HepG2 (cell line): ENCODE data around the gene CGREF1. TPM values are rescaled to one million over a fixed set of nuclear protein-coding genes. Genes with fewer than 3 reads are reported as not detected.

ENCODE experiments used
- ARNT2 ChIP-seq: sonication (generic); formaldehyde crosslinking; IDR thresholded peaks from 2 replicates; pipeline ENCODE4 v1.8.0; 2022; ENCODE audit warnings: mild to moderate bottlenecking, low read depth, missing genetic modification reagents, moderate library complexity
- DMAP1 ChIP-seq: IDR thresholded peaks from 2 replicates; pipeline ENCODE4 v1.6.1; 2016
- EHMT2 ChIP-seq: fragments of 200-600 bp; sonication (generic); IDR thresholded peaks from 2 replicates; pipeline ENCODE4 v1.7.0; 2017; ENCODE audit warnings: antibody characterized with exemption, low read depth, low read length, borderline replicate concordance
- ERF ChIP-seq: IDR thresholded peaks from 2 replicates; pipeline ENCODE4 v1.6.1; 2018; ENCODE audit warnings: missing biosample characterization, missing genetic modification reagents
- HINFP ChIP-seq: sonication (generic); formaldehyde crosslinking; IDR thresholded peaks from 2 replicates; pipeline ENCODE4 v1.4.0; 2020; ENCODE audit warnings: low read depth, mild to moderate bottlenecking, missing genetic modification reagents
- IKZF5 ChIP-seq: IDR thresholded peaks from 2 replicates; pipeline ENCODE4 v1.6.1; 2018; ENCODE audit warnings: missing genetic modification reagents, mild to moderate bottlenecking, missing compliant biosample characterization
- IRF9 ChIP-seq: sonication (generic); formaldehyde crosslinking; IDR thresholded peaks from 2 replicates; pipeline ENCODE4 v1.8.0; 2022; ENCODE audit warnings: missing genetic modification reagents, mild to moderate bottlenecking, borderline replicate concordance
- LCORL ChIP-seq, 2 experiments: fragments of 450-650 bp in 1 of 2; sonication (generic) in 1 of 2; formaldehyde crosslinking in 1 of 2; IDR thresholded peaks; 2 replicates each; pipeline versions ENCODE4 v1.5.0 to v1.6.1; 2017 to 2020; ENCODE audit warnings: antibody characterized with exemption in 1 of 2, missing genetic modification reagents in 1 of 2
- MAZ ChIP-seq, 2 experiments: sonication (generic) in 1 of 2; formaldehyde crosslinking in 1 of 2; IDR thresholded peaks; 2 replicates each; pipeline versions ENCODE4 v1.5.0 to v1.6.1; 2012 to 2020; ENCODE audit warnings: low read depth in 2 of 2, mild to moderate bottlenecking in 2 of 2, borderline replicate concordance in 1 of 2, improper control_type of control experiment in 1 of 2, low read length in 1 of 2, missing genetic modification reagents in 1 of 2, moderate library complexity in 1 of 2
- MED1 ChIP-seq: sonication (generic); formaldehyde crosslinking; IDR thresholded peaks from 2 replicates; pipeline ENCODE4 v1.4.0; 2020; ENCODE audit warnings: missing genetic modification reagents
- NFE2L2 ChIP-seq: fragments of 150-350 bp; IDR thresholded peaks from 2 replicates; pipeline ENCODE4 v1.6.1; 2014; ENCODE audit warnings: low read length
- NFKB2 ChIP-seq: sonication (generic); formaldehyde crosslinking; IDR thresholded peaks from 2 replicates; pipeline ENCODE4 v1.4.0; 2020; ENCODE audit warnings: missing genetic modification reagents, borderline replicate concordance
- PHF8 ChIP-seq: sonication (generic); formaldehyde crosslinking; IDR thresholded peaks from 2 replicates; pipeline ENCODE4 v1.5.0; 2020; ENCODE audit warnings: missing genetic modification reagents
- SALL1 ChIP-seq: sonication (generic); formaldehyde crosslinking; IDR thresholded peaks from 2 replicates; pipeline ENCODE4 v1.8.0; 2022; ENCODE audit warnings: mild to moderate bottlenecking, missing genetic modification reagents
- SMC3 ChIP-seq: IDR thresholded peaks from 2 replicates; pipeline ENCODE4 v1.6.1; 2011; ENCODE audit warnings: low read length, improper control_type of control experiment
- SRSF9 ChIP-seq: fragments of 200-400 bp; formaldehyde crosslinking; IDR thresholded peaks from 2 replicates; pipeline ENCODE4 v1.6.1; 2018; ENCODE audit warnings: borderline replicate concordance, mild to moderate bottlenecking, low read depth, low read length; ENCODE audit not compliant: insufficient read depth, poor library complexity, severe bottlenecking
- THAP11 ChIP-seq: IDR thresholded peaks from 2 replicates; pipeline ENCODE4 v1.6.1; 2016; ENCODE audit warnings: missing biosample characterization, missing genetic modification reagents
- TMF1 ChIP-seq: sonication (generic); formaldehyde crosslinking; IDR thresholded peaks from 2 replicates; pipeline ENCODE4 v1.8.1; 2022; ENCODE audit warnings: low read depth, missing genetic modification reagents
- ZNF350 ChIP-seq: sonication (generic); formaldehyde crosslinking; IDR thresholded peaks from 2 replicates; pipeline ENCODE4 v1.4.0; 2020; ENCODE audit warnings: mild to moderate bottlenecking, low read depth, missing genetic modification reagents, borderline replicate concordance
- ZNF609 ChIP-seq: sonication (generic); formaldehyde crosslinking; IDR thresholded peaks from 2 replicates; pipeline ENCODE4 v1.4.0; 2020; ENCODE audit warnings: mild to moderate bottlenecking, missing genetic modification reagents, borderline replicate concordance
- polyA plus RNA-seq, 8 experiments: library from polyadenylated mRNA; depleted of rRNA in 3 of 8; stranded (reverse) in 7 of 8; unstranded in 1 of 8; fragments of >200 nt; fragmentation: Illumina TruSeq in 4 of 8; extraction: Trizol in 4 of 8; gene quantifications; 2 replicates each; pipeline versions ENCODE4 v1.2.1 to v1.2.3, GENCODE V29; 2011 to 2016; ENCODE audit warnings: low read depth in 4 of 8, missing spikeins in 1 of 8, mixed read lengths in 1 of 8; ENCODE audit not compliant: insufficient read depth in 1 of 8
- total RNA-seq, 5 experiments: library from RNA; depleted of rRNA; stranded (reverse); fragments of >200 nt; fragmentation: Illumina TruSeq; extraction: Trizol; gene quantifications; 2 replicates each; pipeline ENCODE4 v1.2.3, GENCODE V29; 2016; ENCODE audit warnings: low read depth in 1 of 5

Gene CGREF1
- total and polyA plus RNA-seq, 2 of the 13 experiments (the other 11 are each of a cell fraction or from before 2014, with no cell fraction given), result 13.9 to 23.4 TPM

GRCh38 chr2:27152102-27152795 lies 33.3 kb upstream of the CGREF1 start (continued):
- TF ChIP-seq LCORL (IDR thresholded peaks at IDR 0.05) (no peak), LCORL (CRISPR knock-in tag; IDR thresholded peaks at IDR 0.05) (0 out of 2 replicates have a peak, but pooled peaks have one; percentile 64), SMC3 (peak; percentile 94), SRSF9 (no peak), HINFP (CRISPR knock-in tag) (no peak), EHMT2 (no peak), DMAP1 (no peak), SALL1 (CRISPR knock-in tag) (peak; percentile 66), MED1 (peak; percentile 63; the same call in 1 of the 2 replicates), ZNF609 (no peak), MAZ (IDR thresholded peaks at IDR 0.05; ENCODE audit: borderline replicate concordance, low read depth, low read length) (0 out of 2 replicates have a peak, but pooled peaks have one; percentile 30), MAZ (CRISPR knock-in tag; IDR thresholded peaks at IDR 0.05; ENCODE audit: low read depth) (no peak), IKZF5 (CRISPR knock-in tag) (peak; percentile 79; the same call in 1 of the 2 replicates), NFE2L2 (no peak), PHF8 (no peak), ARNT2 (CRISPR knock-in tag) (peak; percentile 54; the same call in 1 of the 2 replicates), NFKB2 (CRISPR knock-in tag) (peak; percentile 50; the same call in 1 of the 2 replicates), THAP11 (CRISPR knock-in tag) (peak; percentile 27; the same call in 1 of the 2 replicates), TMF1 (CRISPR knock-in tag) (no peak), IRF9 (CRISPR knock-in tag) (no peak), ZNF350 (CRISPR knock-in tag) (peak; percentile 51; the same call in 1 of the 2 replicates), ERF (CRISPR knock-in tag) (peak; percentile 46; the same call in 1 of the 2 replicates)
